ENCODE results near the gene ZNF532.
"Not testable (repeated sequence)": the region's sequence is repeated elsewhere in the genome, so short reads cannot be mapped to it uniquely, and the experiment has no call there.

Gene ZNF532

GRCh38 chr18:58864146-58865032 is at the start of gene ZNF532:
ZNF532 (plus strand) TSS chr18:58864877. CDS start in a region left out here.
- DNase-seq (ENCODE audit: low spot score): no peak
- Histone ChIP-seq H3K4me3 (peak within 1 kb of the TSS; percentile 79), H3K27ac (peak within 1 kb of the TSS; percentile 99)
- TF ChIP-seq CTCF (IDR thresholded peaks at IDR 0.05): no peak

- TF ChIP-seq CTCF (IDR thresholded peaks at IDR 0.05): no peak
- Histone ChIP-seq H3K27ac (no peak overlapping the region), H3K4me3 (no peak overlapping the region)
- DNase-seq (ENCODE audit: low spot score): no peak
Measured at GRCh38 chr18:58819051-58819450, 45.6 kb upstream of the ZNF532 start.

GRCh38 chr18:58820251-58820650 is 44.4 kb upstream of the ZNF532 start:
- TF ChIP-seq CTCF (IDR thresholded peaks at IDR 0.05): no peak
- Histone ChIP-seq H3K4me3 (no peak overlapping the region), H3K27ac (no peak overlapping the region)
- no peak for DNase-seq (ENCODE audit: low spot score)

- H3K27ac ChIP-seq: no peak overlapping the region
- TF ChIP-seq CTCF (IDR thresholded peaks at IDR 0.05): no peak
- no peak overlapping the region for H3K4me3 ChIP-seq
- no peak for DNase-seq (ENCODE audit: low spot score)
Measured at GRCh38 chr18:58822944-58823343, 41.7 kb upstream of the ZNF532 start.

- Histone ChIP-seq H3K27ac (no peak overlapping the region), H3K4me3 (no peak overlapping the region)
- no peak for TF ChIP-seq CTCF (IDR thresholded peaks at IDR 0.05)
- no peak for DNase-seq (ENCODE audit: low spot score)
Measured at GRCh38 chr18:58823412-58823811, 41.3 kb upstream of the ZNF532 start.

GRCh38 chr18:58826926-58827325 is 37.8 kb upstream of the ZNF532 start:
- not testable (repeated sequence) for DNase-seq (ENCODE audit: low spot score); H3K4me3 ChIP-seq; H3K27ac ChIP-seq

GRCh38 chr18:58827428-58827827 is 37.2 kb upstream of the ZNF532 start:
- Histone ChIP-seq H3K27ac (no peak overlapping the region), H3K4me3 (no peak overlapping the region)
- no peak for DNase-seq (ENCODE audit: low spot score)
- no peak for TF ChIP-seq CTCF (IDR thresholded peaks at IDR 0.05)

Data from coronary artery (tissue), 2 donors.